Endothelial cell of umbilical vein (primary cell): ENCODE results near the gene NUPR2. TPM values are rescaled to one million over a fixed set of nuclear protein-coding genes. Genes with fewer than 3 reads are reported as not detected.
"Not testable (repeated sequence)": the region's sequence is repeated elsewhere in the genome, so short reads cannot be mapped to it uniquely, and the experiment has no call there.

ENCODE experiments used
- BruUV-seq: library from RNA; stranded (reverse); fragments of 400-500 nt; replicated peaks from 2 replicates; lab custom pipeline; 2021; lab: Mats Ljungman, UMichigan
- CTCF ChIA-PET: fragments of 300-600, 350-600 bp; sonication (Branson Sonifier 250); formaldehyde crosslinking; loops from one replicate; lab custom pipeline; 2021; ENCODE audit warnings: antibody characterized with exemption, inconsistent platforms; lab: Charles Lee
- POLR2A ChIA-PET: fragments of 300-600, 350-600 bp; sonication (Branson Sonifier 250); formaldehyde crosslinking; loops from one replicate; lab custom pipeline; 2021; ENCODE audit warnings: antibody characterized with exemption, inconsistent platforms; lab: Charles Lee
- DNase-seq: peaks from one replicate; pipeline ENCODE4 v3.0.0-alpha.2; 2011; ENCODE audit warnings: low read depth, low spot score
- FAIRE-seq: peaks from 2 replicates; lab custom pipeline; 2011; peaks lifted over from hg19 to GRCh38; lab: Jason Lieb, UNC
- H2AFZ ChIP-seq: 2 replicates; pipeline ENCODE4 v1.6.0; 2012; ENCODE audit warnings: low read depth, low read length, control low read depth, inconsistent platforms
- H3K27ac ChIP-seq: 2 replicates; pipeline ENCODE4 v1.5.1; 2011; ENCODE audit warnings: low read depth, mild to moderate bottlenecking, control low read depth, low read length, moderate library complexity; ENCODE audit not compliant: insufficient read depth
- H3K27me3 ChIP-seq, 2 experiments: 2 replicates each; pipeline versions ENCODE4 v1.6.0 to v1.6.1; 2011; ENCODE audit warnings: low read length in 2 of 2, mixed read lengths in 1 of 2; ENCODE audit not compliant: control insufficient read depth in 2 of 2, insufficient read depth in 2 of 2
- H3K36me3 ChIP-seq, 2 experiments: 2 replicates in 1 of 2; 3 replicates in 1 of 2; pipeline ENCODE4 v1.5.1; 2011; ENCODE audit warnings: low read length in 2 of 2, mild to moderate bottlenecking in 1 of 2, moderate library complexity in 1 of 2; ENCODE audit not compliant: control insufficient read depth in 2 of 2, insufficient read depth in 2 of 2; ENCODE audit errors: extremely low read depth in 1 of 2
- H3K4me1 ChIP-seq: 3 replicates; pipeline ENCODE4 v1.5.1; 2011; ENCODE audit warnings: mild to moderate bottlenecking, low read length; ENCODE audit not compliant: control insufficient read depth, insufficient read depth; ENCODE audit errors: extremely low read depth
- H3K4me2 ChIP-seq: 2 replicates; pipeline ENCODE4 v1.6.1; 2011; ENCODE audit warnings: low read length, control low read depth, mixed read lengths; ENCODE audit not compliant: insufficient read depth
- H3K4me3 ChIP-seq, 3 experiments: fragments of 200-600 bp in 1 of 3; sonication (generic), shearing (Covaris generic) in 1 of 3; replicated peaks in 1 of 3; 2 replicates each; pipeline ENCODE4 v1.5.1; 2011 to 2016; ENCODE audit warnings: control low read depth in 3 of 3, low read length in 3 of 3, mild to moderate bottlenecking in 2 of 3, inconsistent platforms in 1 of 3, low read depth in 1 of 3, moderate library complexity in 1 of 3; ENCODE audit not compliant: insufficient read depth in 1 of 3
- H3K79me2 ChIP-seq: 2 replicates; pipeline ENCODE4 v1.6.0; 2012; ENCODE audit warnings: low read length, inconsistent platforms; ENCODE audit not compliant: control insufficient read depth, insufficient read depth
- H3K9ac ChIP-seq: replicated peaks from 2 replicates; pipeline ENCODE3; 2011; ENCODE audit warnings: low read length, control low read depth; ENCODE audit not compliant: insufficient read depth; ENCODE audit errors: extremely low read depth
- H3K9me1 ChIP-seq: replicated peaks from 3 replicates; pipeline ENCODE4 v1.6.0; 2011; ENCODE audit warnings: mild to moderate bottlenecking, low read length; ENCODE audit not compliant: control insufficient read depth, insufficient read depth; ENCODE audit errors: extremely low read depth
- H3K9me3 ChIP-seq: replicated peaks from 2 replicates; pipeline ENCODE4 v1.5.1; 2012; ENCODE audit warnings: low read length, inconsistent platforms; ENCODE audit not compliant: control insufficient read depth, insufficient read depth
- H4K20me1 ChIP-seq: replicated peaks from 2 replicates; pipeline ENCODE3; 2011; ENCODE audit warnings: mild to moderate bottlenecking, low read length; ENCODE audit not compliant: control insufficient read depth, insufficient read depth; ENCODE audit errors: extremely low read depth
- EZH2 ChIP-seq: IDR thresholded peaks from 2 replicates; pipeline ENCODE4 v1.6.1; 2012; ENCODE audit warnings: borderline replicate concordance, low read depth, mild to moderate bottlenecking, moderate library complexity, low read length, inconsistent platforms; ENCODE audit not compliant: severe bottlenecking
- FOS ChIP-seq: IDR thresholded peaks from 2 replicates; pipeline ENCODE4 v1.6.1; 2011; ENCODE audit warnings: mild to moderate bottlenecking, low read length, moderate library complexity, borderline replicate concordance; ENCODE audit not compliant: insufficient read depth
- GATA2 ChIP-seq: IDR thresholded peaks from 2 replicates; pipeline ENCODE4 v1.7.0; 2011; ENCODE audit warnings: low read depth, mild to moderate bottlenecking, moderate library complexity, mixed read lengths, low read length; ENCODE audit not compliant: insufficient read length, insufficient read depth
- JUN ChIP-seq: IDR thresholded peaks from 2 replicates; pipeline ENCODE4 v1.6.1; 2011; ENCODE audit warnings: borderline replicate concordance, low read depth; ENCODE audit not compliant: insufficient read length, insufficient read depth
- MYC ChIP-seq: IDR thresholded peaks from one replicate; pipeline ENCODE4 v1.6.1; 2011; ENCODE audit warnings: mild to moderate bottlenecking, low read depth, low read length
- POLR2A ChIP-seq: IDR thresholded peaks from 2 replicates; pipeline ENCODE4 v1.6.1; 2012; ENCODE audit warnings: low read depth, mild to moderate bottlenecking, control low read depth, low read length
- POLR2AphosphoS5 ChIP-seq: IDR thresholded peaks from 2 replicates; pipeline ENCODE4 v1.6.1; 2012; ENCODE audit warnings: low read depth, mild to moderate bottlenecking, control low read depth, low read length, moderate library complexity; ENCODE audit not compliant: insufficient read depth
- dilution Hi-C: fragments of 300-500 bp; cut with MboI; formaldehyde crosslinking; loops from one replicate; pipeline ENCODE4 v1.15.0; 2019; ENCODE audit warnings: low sequenced_read_pairs; ENCODE audit not compliant: extremely low pct_ligation_motif_present
- intact Hi-C: fragments of 100-400 bp; cut with micrococcal nuclease; formaldehyde crosslinking; loops from one replicate; pipeline ENCODE4 v1.10.0; 2022
- polyA plus RNA-seq, 4 experiments: library from polyadenylated mRNA; depleted of rRNA in 3 of 4; stranded (reverse) in 3 of 4; unstranded in 1 of 4; fragments of >200 nt; gene quantifications; 2 replicates each; pipeline versions ENCODE4 v1.2.1 to v1.2.3, GENCODE V29; 2011 to 2012; ENCODE audit warnings: missing spikeins in 1 of 4
- total RNA-seq: library from RNA; stranded (reverse); gene quantifications from 2 replicates; pipeline ENCODE4 v1.2.3, GENCODE V29; 2021
- TF ChIP-seq, protein P1 (sequence below), 2 donors: IDR thresholded peaks; 1 replicate in 1 of 2; 2 replicates in 1 of 2; pipeline ENCODE4 v1.5.1; 2011; ENCODE audit warnings: low read length in 2 of 2, mild to moderate bottlenecking in 2 of 2, moderate library complexity in 2 of 2, control low read depth in 1 of 2, inconsistent platforms in 1 of 2, low read depth in 1 of 2; ENCODE audit not compliant: insufficient read depth in 1 of 2; ENCODE audit errors: extremely low read depth in 1 of 2
- TF ChIP-seq, protein P2 (sequence below): IDR thresholded peaks from 2 replicates; pipeline ENCODE4 v1.6.1; 2011; ENCODE audit not compliant: insufficient read depth, insufficient read length

NUPR2 gene
- total and polyA plus RNA-seq, 2 donors (not counting 3 experiments of a cell fraction or from before 2014, with no cell fraction given): not detected

DNA sequence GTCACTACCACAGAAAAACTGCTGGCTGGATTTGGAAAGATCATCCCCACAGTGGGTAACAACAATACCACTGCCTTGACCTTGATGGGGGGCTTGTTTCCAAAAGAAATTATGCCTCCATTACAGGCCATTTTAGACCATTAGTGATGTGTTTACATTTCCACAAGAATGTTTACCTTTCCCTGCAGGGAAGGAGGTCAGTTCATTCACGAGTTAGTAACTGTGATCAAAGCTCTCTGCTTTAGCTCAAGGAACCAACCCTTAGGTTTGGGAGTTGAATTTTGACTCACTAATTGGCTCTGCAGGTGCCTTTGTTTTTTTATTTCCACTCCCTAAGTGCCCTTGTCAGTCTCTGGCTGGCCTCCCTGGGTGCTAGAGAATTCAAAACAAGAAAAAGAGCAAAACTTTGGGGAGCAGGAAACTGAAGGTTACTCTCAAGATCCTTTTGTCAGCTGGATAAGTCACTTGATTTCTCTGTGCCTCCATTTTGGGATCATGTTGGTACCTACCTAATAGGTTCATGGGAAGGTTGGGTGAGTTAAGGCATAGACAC, 41.1 kb upstream of the NUPR2 start:
- H3K4me3 ChIP-seq: no peak overlapping the region
- no peak overlapping the region for H3K4me2 ChIP-seq
- TF ChIP-seq EZH2 (no peak), MYC (no peak), GATA2 (no peak), FOS (no peak), POLR2A (no peak), JUN (no peak), POLR2AphosphoS5 (no peak)
- TF ChIP-seq, protein P1, sequence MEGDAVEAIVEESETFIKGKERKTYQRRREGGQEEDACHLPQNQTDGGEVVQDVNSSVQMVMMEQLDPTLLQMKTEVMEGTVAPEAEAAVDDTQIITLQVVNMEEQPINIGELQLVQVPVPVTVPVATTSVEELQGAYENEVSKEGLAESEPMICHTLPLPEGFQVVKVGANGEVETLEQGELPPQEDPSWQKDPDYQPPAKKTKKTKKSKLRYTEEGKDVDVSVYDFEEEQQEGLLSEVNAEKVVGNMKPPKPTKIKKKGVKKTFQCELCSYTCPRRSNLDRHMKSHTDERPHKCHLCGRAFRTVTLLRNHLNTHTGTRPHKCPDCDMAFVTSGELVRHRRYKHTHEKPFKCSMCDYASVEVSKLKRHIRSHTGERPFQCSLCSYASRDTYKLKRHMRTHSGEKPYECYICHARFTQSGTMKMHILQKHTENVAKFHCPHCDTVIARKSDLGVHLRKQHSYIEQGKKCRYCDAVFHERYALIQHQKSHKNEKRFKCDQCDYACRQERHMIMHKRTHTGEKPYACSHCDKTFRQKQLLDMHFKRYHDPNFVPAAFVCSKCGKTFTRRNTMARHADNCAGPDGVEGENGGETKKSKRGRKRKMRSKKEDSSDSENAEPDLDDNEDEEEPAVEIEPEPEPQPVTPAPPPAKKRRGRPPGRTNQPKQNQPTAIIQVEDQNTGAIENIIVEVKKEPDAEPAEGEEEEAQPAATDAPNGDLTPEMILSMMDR (IDR thresholded peaks at IDR 0.05; ENCODE audit: extremely low read depth in 1 of 2, insufficient read depth in 1 of 2, low read depth in 1 of 2, low read length in 2 of 2): no peak
- TF ChIP-seq, protein P2, sequence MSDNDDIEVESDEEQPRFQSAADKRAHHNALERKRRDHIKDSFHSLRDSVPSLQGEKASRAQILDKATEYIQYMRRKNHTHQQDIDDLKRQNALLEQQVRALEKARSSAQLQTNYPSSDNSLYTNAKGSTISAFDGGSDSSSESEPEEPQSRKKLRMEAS: no peak
- H3K79me2 ChIP-seq: no peaks in the 10 kb centered on the region
- no peak overlapping the region for H2AFZ ChIP-seq
- no peaks in the 10 kb centered on the region for H4K20me1 ChIP-seq
- dilution Hi-C loops: no loop called here
- intact Hi-C loops: no loop called here
- H3K9ac ChIP-seq: no peak overlapping the region
- no peaks in the 10 kb centered on the region for H3K9me1 ChIP-seq
- H3K9me3 ChIP-seq: no peaks in the 10 kb centered on the region
- H3K4me1 ChIP-seq: no peaks in the 10 kb centered on the region
- no peaks in the 10 kb centered on the region for H3K36me3 ChIP-seq
- H3K27ac ChIP-seq: no peak overlapping the region
- ChIA-PET CTCF (no interaction called here), POLR2A (no interaction called here)
- no TSS peak for BruUV-seq
- no peaks in the 10 kb centered on the region for H3K27me3 ChIP-seq
- no peak for DNase-seq
- FAIRE-seq: no peak

DNA sequence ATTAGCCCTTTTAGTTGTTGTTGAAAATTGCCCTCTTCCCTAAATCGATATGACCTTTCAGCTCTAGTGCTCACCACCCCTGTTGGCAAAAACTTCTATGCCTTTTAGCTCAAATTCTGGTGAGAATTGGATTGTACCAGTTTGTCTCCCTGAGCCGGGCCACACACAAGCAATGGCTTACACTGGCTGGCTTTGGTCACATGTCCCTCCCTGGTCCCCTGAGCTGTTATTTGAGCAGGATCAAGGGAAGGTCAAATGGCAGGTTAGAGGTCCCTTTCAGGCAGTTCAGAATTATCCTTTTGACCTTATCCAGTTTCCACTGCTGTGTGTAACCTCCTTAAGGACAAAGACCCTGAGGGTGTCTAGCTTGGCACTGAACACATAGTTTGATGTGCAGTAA, 14.8 kb upstream of the NUPR2 start:
- DNase-seq, POLR2A ChIA-PET, H3K27ac ChIP-seq, CTCF ChIA-PET, H4K20me1 ChIP-seq, H3K9me3 ChIP-seq, dilution Hi-C loops, H3K4me2 ChIP-seq, BruUV-seq, H3K79me2 ChIP-seq, H3K4me1 ChIP-seq, H3K36me3 ChIP-seq, intact Hi-C loops, H3K9ac ChIP-seq, H2AFZ ChIP-seq, H3K27me3 ChIP-seq, FAIRE-seq, H3K4me3 ChIP-seq, H3K9me1 ChIP-seq: not testable (repeated sequence)
